Loucy (cell line): ENCODE results near the gene GPR137B.

ENCODE experiments used
- H2AFZ ChIP-seq: fragments of 200-600 bp; sonication (generic); 2 replicates; pipeline ENCODE4 v1.6.0; 2016; ENCODE audit warnings: antibody characterized with exemption, mild to moderate bottlenecking, low read length, moderate library complexity
- H3F3A ChIP-seq: fragments of 200-600 bp; 2 replicates; pipeline ENCODE4 v1.6.0; 2016; ENCODE audit warnings: antibody characterized with exemption, low read depth, mild to moderate bottlenecking
- H3K27me3 ChIP-seq: fragments of 200-600 bp; sonication (generic); 2 replicates; pipeline ENCODE4 v1.6.1; 2014; ENCODE audit warnings: low read length, mild to moderate bottlenecking; ENCODE audit not compliant: insufficient read depth, poor library complexity, severe bottlenecking
- H3K36me3 ChIP-seq: fragments of 200-600 bp; sonication (generic); 2 replicates; pipeline ENCODE4 v1.6.1; 2016; ENCODE audit warnings: low read length; ENCODE audit not compliant: insufficient read depth
- H3K4me1 ChIP-seq: fragments of 200-600 bp; sonication (generic); 2 replicates; pipeline ENCODE4 v1.5.1; 2014; ENCODE audit warnings: low read length, mild to moderate bottlenecking; ENCODE audit not compliant: insufficient read depth, poor library complexity, severe bottlenecking
- H3K4me2 ChIP-seq: fragments of 200-600 bp; sonication (generic); 2 replicates; pipeline ENCODE4 v1.6.0; 2014; ENCODE audit warnings: antibody characterized with exemption, low read length, low read depth, mild to moderate bottlenecking; ENCODE audit not compliant: poor library complexity, severe bottlenecking
- H3K4me3 ChIP-seq: fragments of 200-600 bp; sonication (generic); 2 replicates; pipeline ENCODE4 v1.5.1; 2014; ENCODE audit warnings: low read length, mild to moderate bottlenecking, mixed read lengths; ENCODE audit not compliant: poor library complexity, severe bottlenecking
- H3K79me2 ChIP-seq: fragments of 200-600 bp; sonication (generic); 2 replicates; pipeline ENCODE4 v1.6.1; 2014; ENCODE audit warnings: low read length; ENCODE audit not compliant: insufficient read depth
- H3K9ac ChIP-seq: fragments of 200-600 bp; sonication (generic); 2 replicates; pipeline ENCODE4 v1.6.0; 2014; ENCODE audit warnings: mild to moderate bottlenecking, low read depth, low read length, moderate library complexity; ENCODE audit not compliant: poor library complexity, severe bottlenecking
- H3K9me2 ChIP-seq: fragments of 200-600 bp; sonication (generic); replicated peaks from 2 replicates; pipeline ENCODE4 v1.6.1; 2016; ENCODE audit warnings: low read depth, low read length, mixed read lengths
- H3K9me3 ChIP-seq: fragments of 200-600 bp; sonication (generic); 2 replicates; pipeline ENCODE4 v1.6.1; 2014; ENCODE audit warnings: mild to moderate bottlenecking, antibody characterized with exemption, low read length, low read depth; ENCODE audit not compliant: insufficient read depth
- H4K20me1 ChIP-seq: fragments of 200-600 bp; sonication (generic); 2 replicates; pipeline ENCODE4 v1.6.0; 2014; ENCODE audit warnings: antibody characterized with exemption, low read length, mild to moderate bottlenecking; ENCODE audit not compliant: insufficient read depth, poor library complexity, severe bottlenecking
- EZH2phosphoT487 ChIP-seq: fragments of 200-600 bp; IDR thresholded peaks from 2 replicates; pipeline ENCODE4 v1.6.1; 2018; ENCODE audit warnings: antibody characterized with exemption, mild to moderate bottlenecking, moderate library complexity, borderline replicate concordance
- TF ChIP-seq, protein P1 (sequence below): fragments of 200-600 bp; sonication (generic); conservative IDR thresholded peaks from 2 replicates; pipeline ENCODE4 v1.5.1; 2014; ENCODE audit warnings: mild to moderate bottlenecking, antibody characterized with exemption, low read length

Gene GPR137B

GRCh38 chr1:236239092-236239585 lies 96.8 kb downstream of the GPR137B start:
- H3K9ac ChIP-seq, result no peak overlapping the region
- no peaks in the 10 kb centered on the region for H3F3A ChIP-seq
- H3K27me3 ChIP-seq, result no peaks in the 10 kb centered on the region
- no peaks in the 10 kb centered on the region for H4K20me1 ChIP-seq
- H3K4me2 ChIP-seq, result no peak overlapping the region
- no peaks in the 10 kb centered on the region for H3K79me2 ChIP-seq
- no peaks in the 10 kb centered on the region for H3K9me3 ChIP-seq
- H3K36me3 ChIP-seq, result peaks cover 13% of the 10 kb centered on the region; the same call in 1 of the 2 replicates
- no peak for TF ChIP-seq EZH2phosphoT487
- TF ChIP-seq, protein P1, sequence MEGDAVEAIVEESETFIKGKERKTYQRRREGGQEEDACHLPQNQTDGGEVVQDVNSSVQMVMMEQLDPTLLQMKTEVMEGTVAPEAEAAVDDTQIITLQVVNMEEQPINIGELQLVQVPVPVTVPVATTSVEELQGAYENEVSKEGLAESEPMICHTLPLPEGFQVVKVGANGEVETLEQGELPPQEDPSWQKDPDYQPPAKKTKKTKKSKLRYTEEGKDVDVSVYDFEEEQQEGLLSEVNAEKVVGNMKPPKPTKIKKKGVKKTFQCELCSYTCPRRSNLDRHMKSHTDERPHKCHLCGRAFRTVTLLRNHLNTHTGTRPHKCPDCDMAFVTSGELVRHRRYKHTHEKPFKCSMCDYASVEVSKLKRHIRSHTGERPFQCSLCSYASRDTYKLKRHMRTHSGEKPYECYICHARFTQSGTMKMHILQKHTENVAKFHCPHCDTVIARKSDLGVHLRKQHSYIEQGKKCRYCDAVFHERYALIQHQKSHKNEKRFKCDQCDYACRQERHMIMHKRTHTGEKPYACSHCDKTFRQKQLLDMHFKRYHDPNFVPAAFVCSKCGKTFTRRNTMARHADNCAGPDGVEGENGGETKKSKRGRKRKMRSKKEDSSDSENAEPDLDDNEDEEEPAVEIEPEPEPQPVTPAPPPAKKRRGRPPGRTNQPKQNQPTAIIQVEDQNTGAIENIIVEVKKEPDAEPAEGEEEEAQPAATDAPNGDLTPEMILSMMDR, result no peak
- no peaks in the 10 kb centered on the region for H3K9me2 ChIP-seq
- H3K4me1 ChIP-seq, result no peaks in the 10 kb centered on the region
- no peak overlapping the region for H3K4me3 ChIP-seq
- no peak overlapping the region for H2AFZ ChIP-seq

DNA sequence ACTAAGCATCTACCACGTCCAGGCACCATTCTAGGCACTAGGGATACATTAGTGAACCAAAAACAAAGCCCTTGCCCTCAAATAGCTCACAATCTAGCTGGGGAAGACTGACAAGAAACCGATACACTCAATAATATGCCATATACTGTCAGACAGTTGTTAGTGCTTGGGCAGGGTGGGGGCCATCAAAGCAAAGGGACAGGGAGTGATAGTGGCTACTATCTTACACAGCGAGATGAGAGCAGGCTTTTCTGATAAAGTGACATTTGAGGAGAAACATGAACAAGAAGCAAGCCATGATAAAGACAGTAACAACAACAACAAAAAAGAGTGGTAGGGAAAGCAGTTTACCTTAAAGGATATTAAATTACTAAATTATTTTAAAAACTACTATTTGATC lies 98.3 kb downstream of the GPR137B start:
- no peaks in the 10 kb centered on the region for H4K20me1 ChIP-seq
- H3K4me3 ChIP-seq, result no peak overlapping the region
- H3K4me2 ChIP-seq, result no peak overlapping the region
- peaks cover 10% of the 10 kb centered on the region; the same call in 1 of the 2 replicates for H3K36me3 ChIP-seq
- H3K9me2 ChIP-seq, result no peaks in the 10 kb centered on the region
- no peaks in the 10 kb centered on the region for H3K9me3 ChIP-seq
- no peaks in the 10 kb centered on the region for H3F3A ChIP-seq
- no peaks in the 10 kb centered on the region for H3K4me1 ChIP-seq
- no peaks in the 10 kb centered on the region for H3K27me3 ChIP-seq
- no peak overlapping the region for H2AFZ ChIP-seq
- H3K9ac ChIP-seq, result no peak overlapping the region
- no peaks in the 10 kb centered on the region for H3K79me2 ChIP-seq
- TF ChIP-seq, protein P1, result no peak
- TF ChIP-seq EZH2phosphoT487, result no peak

GRCh38 chr1:236242568-236242967 lies 100.2 kb downstream of the GPR137B start:
- Histone ChIP-seq H3K36me3 (peaks cover 10% of the 10 kb centered on the region; the same call in 1 of the 2 replicates), H3K27me3 (no peaks in the 10 kb centered on the region)

More at GRCh38 chr1:236242568-236242967, 100.2 kb downstream of the GPR137B start:
- Histone ChIP-seq H3F3A (no peaks in the 10 kb centered on the region), H3K9me2 (no peaks in the 10 kb centered on the region), H2AFZ (no peak overlapping the region), H4K20me1 (no peaks in the 10 kb centered on the region), H3K4me2 (no peak overlapping the region), H3K4me3 (no peak overlapping the region), H3K9me3 (no peaks in the 10 kb centered on the region), H3K79me2 (no peaks in the 10 kb centered on the region), H3K9ac (no peak overlapping the region), H3K4me1 (no peaks in the 10 kb centered on the region)
- TF ChIP-seq EZH2phosphoT487, result no peak
- TF ChIP-seq, protein P1, result no peak
